Erythroblast (primary cell): ENCODE data around the gene HOXC10.

Experiments
- GATA1 ChIP-seq: IDR thresholded peaks from 2 replicates; pipeline ENCODE4 v1.6.1; 2011; ENCODE audit warnings: low read depth, mild to moderate bottlenecking, control low read depth, low read length, moderate library complexity
- POLR2A ChIP-seq: IDR thresholded peaks from 2 replicates; pipeline ENCODE4 v1.6.1; 2011; ENCODE audit warnings: mild to moderate bottlenecking, low read length

- TF ChIP-seq POLR2A (no peak), GATA1 (no peak)
Measured at GRCh38 chr12:53977596-53978445, 7.1 kb upstream of the HOXC10 start.
